GM21360 (cell line): ENCODE results near the gene KLHL15.

Experiments used
- ATAC-seq: cut with Tn5 transposase; IDR thresholded peaks from one replicate; pipeline ENCODE4 v1.9.1; 2021; ENCODE audit warnings: mild to moderate bottlenecking, moderate library complexity; ENCODE audit not compliant: unreplicated experiment

KLHL15 gene

DNA sequence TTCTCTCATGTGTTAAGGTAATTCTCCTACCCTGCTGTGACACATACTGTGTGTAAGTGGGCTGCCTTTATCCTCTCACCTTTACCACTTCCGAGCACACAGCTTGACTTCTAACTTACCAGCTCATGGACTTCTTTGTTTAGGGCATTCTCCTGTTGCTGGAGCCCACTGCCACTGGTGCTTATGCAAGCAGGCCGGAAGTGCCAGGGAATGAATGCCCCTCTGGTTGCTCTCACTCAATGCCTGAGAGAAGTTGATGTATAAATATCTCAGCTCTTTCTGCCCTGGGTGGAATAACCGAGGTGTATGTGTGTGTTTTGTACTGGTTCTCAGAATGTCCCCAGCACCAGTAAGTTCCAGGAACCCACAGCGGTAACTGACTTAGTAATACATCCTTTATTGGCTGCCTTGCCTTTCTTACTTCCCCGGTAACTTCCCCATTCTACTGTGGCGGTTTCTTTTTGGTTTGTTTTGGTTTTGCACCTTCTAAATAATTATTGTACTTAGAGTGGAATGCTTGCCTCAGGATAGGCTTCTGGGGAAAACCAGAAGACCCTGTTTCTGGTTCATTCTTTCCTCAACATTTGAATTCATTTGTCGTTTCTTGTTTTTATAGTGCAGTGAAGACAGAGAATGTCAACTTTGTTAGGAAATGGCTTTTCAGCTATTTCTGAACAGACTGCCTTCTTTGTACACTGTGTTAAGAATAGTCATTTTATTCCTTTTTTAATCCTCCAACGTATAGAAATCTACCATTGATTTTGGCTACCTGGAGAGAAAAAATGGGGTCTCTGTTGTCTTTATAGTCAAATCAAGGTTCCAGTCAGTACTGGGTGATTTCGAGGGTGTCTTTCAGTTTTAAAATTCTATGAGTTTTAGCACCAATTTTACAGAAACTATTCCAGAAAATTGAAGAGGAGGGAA, 73.7 kb downstream of the KLHL15 start:
- peak; percentile 88 for ATAC-seq

DNA sequence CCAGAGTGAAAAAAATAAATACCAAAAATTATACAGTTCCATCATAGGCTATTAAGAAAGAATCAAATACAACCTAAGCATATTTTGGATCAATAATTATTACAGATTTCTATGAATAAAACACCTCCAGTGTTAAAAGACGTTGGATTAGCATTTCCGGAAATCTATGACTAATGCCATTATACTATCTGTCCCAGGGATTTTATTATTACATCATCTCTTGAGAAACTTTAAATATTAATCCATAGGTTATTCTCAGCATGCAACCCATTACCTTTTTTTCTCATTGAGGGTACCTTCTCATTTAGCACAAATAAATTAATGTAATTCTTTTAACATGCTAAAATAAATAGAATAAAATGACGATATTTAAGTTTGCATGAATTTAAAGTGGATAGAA, 74.6 kb downstream of the KLHL15 start:
- ATAC-seq, result no peak

- ATAC-seq, result no peak
These were observed 81.8 kb downstream of the KLHL15 start for GRCh38 chrX:23945206-23945605.

DNA sequence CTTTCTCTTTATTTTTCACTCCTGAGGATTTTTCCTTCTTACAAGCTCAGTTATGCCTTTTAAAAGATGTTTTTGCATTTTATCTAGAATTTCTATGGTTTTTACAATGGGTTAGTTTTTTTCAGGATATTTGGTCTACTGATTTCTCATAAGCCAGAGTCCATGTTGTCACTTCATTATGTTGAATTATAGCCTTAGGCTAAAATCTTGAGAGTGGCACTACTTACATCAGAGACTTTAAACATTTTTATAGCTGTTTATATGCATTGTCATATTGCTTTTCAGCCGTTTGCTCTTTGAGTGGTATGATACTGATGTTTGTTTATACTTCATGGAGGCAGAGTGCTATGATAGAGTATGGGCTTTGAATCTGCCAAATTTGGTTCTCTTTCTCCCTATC, 82.8 kb downstream of the KLHL15 start:
- ATAC-seq, result no peak

DNA sequence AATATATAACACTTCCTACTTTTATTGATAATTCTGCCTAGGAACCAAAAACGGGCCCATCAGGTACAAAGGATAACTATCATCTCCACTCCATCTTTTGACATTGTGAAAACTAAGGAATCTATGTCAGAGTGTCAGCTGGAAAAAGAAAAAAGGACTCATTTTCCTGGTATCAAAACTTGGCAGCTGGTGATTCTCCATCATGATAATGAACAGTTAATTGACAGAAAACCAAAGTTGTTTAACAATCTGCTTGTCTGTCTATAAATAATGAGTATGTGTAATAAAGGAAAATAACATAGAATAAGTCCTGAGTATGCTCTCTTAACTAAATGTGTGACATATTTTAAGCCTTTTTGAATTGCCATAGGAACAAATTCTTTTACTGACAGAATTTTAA, 87.8 kb downstream of the KLHL15 start:
- no peak for ATAC-seq

GRCh38 chrX:23938690-23939089, 88.3 kb downstream of the KLHL15 start:
- ATAC-seq, result no peak

DNA sequence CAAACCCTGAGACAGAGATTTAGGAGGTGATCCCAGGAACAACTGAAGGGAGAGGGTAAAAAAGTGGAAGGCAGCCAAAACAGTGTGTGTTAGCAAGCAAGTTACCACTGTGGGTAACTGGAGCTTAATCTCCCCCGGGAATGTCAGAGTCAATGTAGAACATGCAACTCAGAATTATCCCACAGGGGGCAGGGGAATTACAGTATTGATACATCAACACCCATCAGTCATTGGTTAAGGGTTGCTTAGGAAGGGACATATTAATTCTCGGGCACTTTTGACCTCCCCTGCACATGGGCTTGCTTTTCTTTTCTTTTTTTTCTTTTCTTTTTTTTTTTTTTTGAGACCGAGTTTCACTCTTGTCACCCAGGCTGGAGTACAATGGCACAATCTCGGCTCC, 89.9 kb downstream of the KLHL15 start:
- no peak for ATAC-seq

DNA sequence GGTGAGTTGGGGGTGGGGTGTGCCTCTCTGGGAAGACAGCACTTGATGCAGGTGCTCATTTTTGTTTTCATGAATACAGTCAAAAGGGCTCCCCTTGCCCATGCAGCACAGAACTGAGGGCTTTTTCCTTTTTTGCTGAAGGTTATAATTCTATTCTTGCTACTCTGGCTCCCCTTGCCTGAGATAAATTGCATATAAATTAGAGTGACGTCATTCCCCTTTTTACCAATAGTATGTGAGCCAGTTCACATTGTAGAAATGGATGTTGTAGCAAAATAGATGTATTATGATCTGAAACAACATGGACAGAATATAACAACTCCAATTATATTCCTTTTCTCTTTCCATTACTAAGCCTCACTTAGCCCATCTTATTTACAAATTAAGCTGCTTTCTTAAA, 90.8 kb downstream of the KLHL15 start:
- no peak for ATAC-seq

DNA sequence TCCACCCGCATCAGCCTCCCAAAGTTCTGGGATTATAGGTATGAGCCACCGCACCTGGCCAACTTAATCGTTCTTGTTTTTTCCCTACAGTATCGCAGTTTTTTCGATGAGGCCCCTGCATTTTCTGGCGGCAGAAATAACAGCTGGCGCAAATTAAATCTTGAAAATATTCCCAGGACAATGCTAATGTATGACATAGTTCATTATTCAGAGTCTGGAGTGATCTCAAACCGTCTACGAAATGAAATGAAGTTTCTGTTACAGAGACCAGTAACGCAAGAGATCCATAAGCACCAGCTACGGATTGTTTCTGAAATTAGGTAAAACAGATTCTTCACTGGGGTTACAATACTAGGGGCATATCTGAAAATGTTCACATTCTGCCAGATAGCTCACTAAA, 91.9 kb downstream of the KLHL15 start:
- no peak for ATAC-seq
